Hepatocyte (in vitro differentiated cells): ENCODE data around the gene MUC4.

Experiments used
- EZH2 ChIP-seq: fragments of 200-600 bp; sonication (generic); IDR thresholded peaks from 2 replicates; pipeline ENCODE4 v1.6.1; 2016; ENCODE audit warnings: antibody characterized with exemption, mild to moderate bottlenecking, borderline replicate concordance
- EZH2phosphoT487 ChIP-seq: fragments of 200-600 bp; sonication (generic); IDR thresholded peaks from one replicate; pipeline ENCODE4 v1.6.1; 2018; ENCODE audit warnings: antibody characterized with exemption, mild to moderate bottlenecking, low read depth, moderate library complexity; ENCODE audit not compliant: unreplicated experiment, severe bottlenecking
- TF ChIP-seq, protein P1 (sequence below): fragments of 200-600 bp; sonication (generic); IDR thresholded peaks from 2 replicates; pipeline ENCODE4 v1.5.1; 2016; ENCODE audit warnings: antibody characterized with exemption, mild to moderate bottlenecking; ENCODE audit not compliant: poor library complexity

DNA sequence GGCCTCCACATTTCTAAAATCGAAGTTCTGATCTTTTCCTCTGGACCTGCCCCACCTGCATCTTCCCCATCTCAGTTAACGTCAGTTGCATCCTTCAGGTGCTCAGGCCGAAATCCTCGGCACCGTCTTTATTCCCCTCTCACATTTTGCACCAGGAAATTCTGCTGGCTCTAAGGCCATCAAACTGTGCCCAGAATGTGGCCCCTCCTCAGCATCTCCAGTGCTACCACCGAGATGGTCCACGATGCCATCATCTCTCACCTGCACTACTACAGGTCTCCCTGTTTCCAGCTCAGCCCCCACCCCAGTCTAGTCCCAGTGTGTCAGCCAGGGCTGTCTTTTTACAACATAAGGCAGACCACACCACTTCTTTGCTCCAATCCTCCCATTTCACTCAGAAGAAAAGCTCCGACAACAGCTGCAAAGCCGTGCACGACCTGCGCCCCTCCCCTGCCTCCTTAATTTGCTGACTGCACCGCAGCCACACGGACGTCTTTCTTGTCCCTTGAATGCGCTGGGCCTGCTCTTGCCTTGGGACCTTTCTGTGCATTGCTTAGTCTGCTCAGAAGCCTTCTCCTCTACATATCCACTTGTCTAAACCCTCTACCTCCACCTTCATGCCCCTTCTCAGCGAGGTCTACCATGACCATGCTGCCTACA is 76.6 kb downstream of the MUC4 start:
- TF ChIP-seq, protein P1, sequence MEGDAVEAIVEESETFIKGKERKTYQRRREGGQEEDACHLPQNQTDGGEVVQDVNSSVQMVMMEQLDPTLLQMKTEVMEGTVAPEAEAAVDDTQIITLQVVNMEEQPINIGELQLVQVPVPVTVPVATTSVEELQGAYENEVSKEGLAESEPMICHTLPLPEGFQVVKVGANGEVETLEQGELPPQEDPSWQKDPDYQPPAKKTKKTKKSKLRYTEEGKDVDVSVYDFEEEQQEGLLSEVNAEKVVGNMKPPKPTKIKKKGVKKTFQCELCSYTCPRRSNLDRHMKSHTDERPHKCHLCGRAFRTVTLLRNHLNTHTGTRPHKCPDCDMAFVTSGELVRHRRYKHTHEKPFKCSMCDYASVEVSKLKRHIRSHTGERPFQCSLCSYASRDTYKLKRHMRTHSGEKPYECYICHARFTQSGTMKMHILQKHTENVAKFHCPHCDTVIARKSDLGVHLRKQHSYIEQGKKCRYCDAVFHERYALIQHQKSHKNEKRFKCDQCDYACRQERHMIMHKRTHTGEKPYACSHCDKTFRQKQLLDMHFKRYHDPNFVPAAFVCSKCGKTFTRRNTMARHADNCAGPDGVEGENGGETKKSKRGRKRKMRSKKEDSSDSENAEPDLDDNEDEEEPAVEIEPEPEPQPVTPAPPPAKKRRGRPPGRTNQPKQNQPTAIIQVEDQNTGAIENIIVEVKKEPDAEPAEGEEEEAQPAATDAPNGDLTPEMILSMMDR, result no peak
- TF ChIP-seq EZH2phosphoT487, result no peak
- TF ChIP-seq EZH2, result no peak
